ENCODE data around the gene TBC1D24. TPM values are rescaled to one million over a fixed set of nuclear protein-coding genes. Genes with fewer than 3 reads are reported as not detected.

TBC1D24 gene
- total RNA-seq, 1 experiment from 2014 or later = 16.5 TPM

DNA sequence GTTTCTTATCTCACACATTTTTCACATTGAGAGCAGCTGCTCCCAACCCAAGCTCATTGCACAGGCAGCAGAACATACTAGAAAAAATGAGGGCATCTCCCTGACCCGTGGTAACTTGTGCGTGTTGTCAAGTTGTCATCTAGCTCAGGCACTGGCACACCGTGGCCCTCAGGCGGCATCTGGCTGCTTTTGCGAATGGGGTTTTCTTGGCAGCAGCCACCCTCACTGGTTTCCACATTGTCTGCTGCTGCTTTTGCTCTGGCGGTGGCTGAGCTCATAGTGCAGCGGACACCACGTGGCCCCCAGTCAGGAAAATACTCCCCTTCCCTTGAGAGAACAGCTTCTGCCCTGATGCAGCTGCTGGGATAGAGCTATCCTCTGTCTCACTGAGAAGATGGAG, 24.4 kb upstream of the TBC1D24 start:
- no peak for DNase-seq (ENCODE audit: low spot score)

DNA sequence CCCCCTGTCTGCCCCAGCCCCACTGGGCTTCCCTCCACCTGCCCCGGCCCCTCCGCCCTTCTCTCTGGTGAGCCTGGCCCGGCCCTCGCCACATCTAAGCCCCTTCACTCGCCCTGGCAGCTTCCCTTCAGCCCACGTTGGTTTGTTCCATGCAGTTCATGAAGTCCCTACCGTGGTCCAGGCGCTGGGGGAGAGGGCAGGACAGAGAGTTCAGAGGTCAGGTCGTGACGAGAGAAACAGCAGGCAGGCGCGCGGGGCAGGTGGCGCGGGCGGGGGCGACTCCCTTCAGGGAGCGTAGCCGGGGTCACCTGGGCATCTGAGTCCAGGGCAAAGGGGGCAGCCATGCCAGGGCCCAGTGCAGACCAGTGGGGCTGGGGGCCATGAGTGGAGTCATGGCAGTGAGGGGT, 23.9 kb upstream of the TBC1D24 start:
- DNase-seq (ENCODE audit: low spot score) = no peak

GRCh38 chr16:2451851-2452320, 23.0 kb upstream of the TBC1D24 start:
- DNase-seq (ENCODE audit: low spot score) = no peak

- no peak for DNase-seq (ENCODE audit: low spot score)
These were observed 22.3 kb upstream of the TBC1D24 start for GRCh38 chr16:2452650-2453049.

DNA sequence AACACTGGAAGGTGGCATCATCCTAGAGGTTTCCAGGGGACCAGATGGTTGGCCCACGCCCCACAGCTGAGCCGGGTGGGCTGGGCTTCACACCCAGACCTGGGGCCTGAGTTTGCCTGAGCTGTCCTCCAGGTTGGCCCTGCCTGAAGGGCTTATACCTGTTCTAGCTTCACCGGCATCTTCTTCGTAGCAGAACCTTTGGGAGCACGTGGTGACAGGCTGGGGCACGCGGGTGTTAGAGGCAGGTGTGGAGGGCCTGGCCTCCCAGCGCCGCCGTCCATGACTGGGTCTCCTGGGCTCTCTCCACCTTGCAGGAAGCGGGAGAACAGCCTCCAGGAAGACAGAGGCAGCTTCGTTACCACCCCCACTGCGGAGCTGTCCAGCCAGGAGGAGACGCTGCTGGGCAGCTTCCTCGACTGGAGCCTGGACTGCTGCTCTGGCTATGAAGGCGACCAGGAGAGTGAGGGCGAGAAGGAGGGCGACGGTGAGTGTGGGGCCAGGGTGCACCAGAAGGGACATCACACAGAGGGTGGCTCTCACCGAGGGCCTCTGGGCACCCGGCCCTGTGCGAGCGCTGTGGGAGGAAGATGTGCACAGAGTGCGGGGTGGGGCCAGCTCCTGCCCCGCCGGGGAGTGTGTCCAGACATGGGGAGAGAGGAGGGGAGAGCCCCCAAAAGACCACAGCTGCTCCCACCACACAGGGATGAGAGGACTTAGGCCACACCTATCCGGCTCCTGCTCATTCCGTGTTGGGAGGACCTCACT, 19.7 kb upstream of the TBC1D24 start:
- no peak for DNase-seq (ENCODE audit: low spot score)

DNA sequence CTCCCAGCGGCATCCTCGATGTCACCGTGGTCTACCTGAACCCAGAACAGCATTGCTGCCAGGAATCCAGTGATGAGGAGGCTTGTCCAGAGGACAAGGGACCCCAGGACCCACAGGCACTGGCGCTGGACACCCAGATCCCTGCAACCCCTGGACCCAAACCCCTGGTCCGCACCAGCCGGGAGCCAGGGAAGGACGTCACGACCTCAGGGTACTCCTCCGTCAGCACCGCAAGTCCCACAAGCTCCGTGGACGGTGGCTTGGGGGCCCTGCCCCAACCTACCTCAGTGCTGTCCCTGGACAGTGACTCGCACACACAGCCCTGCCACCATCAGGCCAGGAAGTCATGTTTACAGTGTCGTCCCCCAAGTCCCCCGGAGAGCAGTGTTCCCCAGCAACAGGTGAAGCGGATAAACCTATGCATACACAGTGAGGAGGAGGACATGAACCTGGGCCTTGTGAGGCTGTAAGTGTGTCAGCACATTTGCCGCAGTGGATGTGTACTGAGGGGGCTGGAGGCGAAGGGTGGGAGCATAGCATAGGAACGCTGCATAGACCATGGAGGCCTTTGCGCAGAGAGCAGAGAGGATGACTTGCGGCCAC, 18.3 kb upstream of the TBC1D24 start:
- no peak for DNase-seq (ENCODE audit: low spot score)

DNA sequence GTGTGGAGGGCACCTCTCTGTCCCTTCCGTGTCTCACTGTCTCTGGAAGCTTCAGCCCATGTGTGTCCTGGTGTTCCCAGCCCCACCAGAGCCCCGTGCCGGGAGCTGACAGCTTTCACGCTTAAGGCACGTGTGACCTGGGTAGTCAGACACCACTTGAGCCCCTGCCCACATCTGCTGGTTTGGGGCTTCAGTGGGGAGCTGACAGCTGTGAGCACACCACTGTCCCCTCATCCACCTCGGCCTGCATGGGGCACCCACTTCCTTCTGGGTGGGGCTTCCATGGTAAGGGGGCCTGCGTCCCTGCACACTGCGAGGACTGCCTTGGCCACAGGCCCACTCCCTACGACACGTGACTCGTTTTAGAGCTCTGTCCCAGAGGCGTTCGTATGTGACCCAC, 17.7 kb upstream of the TBC1D24 start:
- no peak for DNase-seq (ENCODE audit: low spot score)

DNA sequence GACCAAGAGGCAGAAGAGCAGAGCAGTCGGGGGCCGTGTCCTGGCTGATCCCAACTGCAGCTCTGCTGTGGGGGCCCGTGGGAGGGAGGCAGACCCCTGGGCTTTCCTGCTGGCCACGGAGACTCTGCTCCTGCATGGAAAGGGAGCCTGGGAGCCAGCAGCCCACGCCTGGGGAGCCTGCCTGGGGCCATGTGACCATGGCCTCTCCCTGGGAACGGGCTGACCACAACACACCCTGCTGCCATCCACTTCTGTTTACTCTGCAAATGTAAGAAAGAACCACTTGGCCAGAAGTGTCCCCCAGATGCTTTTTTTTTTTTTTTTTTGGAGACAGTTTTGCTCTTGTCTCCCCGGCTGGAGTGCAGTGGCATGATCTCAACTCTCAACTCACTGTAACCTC, 17.0 kb upstream of the TBC1D24 start:
- DNase-seq (ENCODE audit: low spot score) = no peak

GRCh38 chr16:2458887-2459646, 15.9 kb upstream of the TBC1D24 start:
- peak; percentile 31 for DNase-seq (ENCODE audit: low spot score)

- DNase-seq (ENCODE audit: low spot score) = peak; percentile 96
These were observed 15.1 kb upstream of the TBC1D24 start, which contains the start of gene TEDC2 for GRCh38 chr16:2459647-2460390. TSS of gene TEDC2 (plus strand) at chr16:2460109. CDS start at chr16:2460145, 36 bp downstream.

DNA sequence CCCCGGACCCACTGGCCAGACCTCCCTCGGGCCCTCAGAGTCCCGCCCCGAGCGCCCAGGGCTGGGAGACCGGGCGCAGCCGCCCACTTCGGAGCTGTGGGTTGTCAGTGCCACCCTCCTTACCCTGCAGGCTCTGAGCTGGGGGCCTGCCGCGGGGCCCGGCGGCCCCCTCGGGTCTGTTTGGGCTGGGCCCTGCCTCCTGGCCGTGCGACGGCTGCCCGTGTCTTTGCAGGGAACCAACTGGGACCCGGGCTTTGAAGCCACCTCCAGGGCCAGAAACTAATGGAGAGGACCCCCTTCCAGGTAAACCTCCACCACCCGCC, 14.6 kb upstream of the TBC1D24 start:
- DNase-seq (ENCODE audit: low spot score) = no peak

- no peak for DNase-seq (ENCODE audit: low spot score)
These were observed 14.0 kb upstream of the TBC1D24 start for GRCh38 chr16:2460916-2461315.

DNA sequence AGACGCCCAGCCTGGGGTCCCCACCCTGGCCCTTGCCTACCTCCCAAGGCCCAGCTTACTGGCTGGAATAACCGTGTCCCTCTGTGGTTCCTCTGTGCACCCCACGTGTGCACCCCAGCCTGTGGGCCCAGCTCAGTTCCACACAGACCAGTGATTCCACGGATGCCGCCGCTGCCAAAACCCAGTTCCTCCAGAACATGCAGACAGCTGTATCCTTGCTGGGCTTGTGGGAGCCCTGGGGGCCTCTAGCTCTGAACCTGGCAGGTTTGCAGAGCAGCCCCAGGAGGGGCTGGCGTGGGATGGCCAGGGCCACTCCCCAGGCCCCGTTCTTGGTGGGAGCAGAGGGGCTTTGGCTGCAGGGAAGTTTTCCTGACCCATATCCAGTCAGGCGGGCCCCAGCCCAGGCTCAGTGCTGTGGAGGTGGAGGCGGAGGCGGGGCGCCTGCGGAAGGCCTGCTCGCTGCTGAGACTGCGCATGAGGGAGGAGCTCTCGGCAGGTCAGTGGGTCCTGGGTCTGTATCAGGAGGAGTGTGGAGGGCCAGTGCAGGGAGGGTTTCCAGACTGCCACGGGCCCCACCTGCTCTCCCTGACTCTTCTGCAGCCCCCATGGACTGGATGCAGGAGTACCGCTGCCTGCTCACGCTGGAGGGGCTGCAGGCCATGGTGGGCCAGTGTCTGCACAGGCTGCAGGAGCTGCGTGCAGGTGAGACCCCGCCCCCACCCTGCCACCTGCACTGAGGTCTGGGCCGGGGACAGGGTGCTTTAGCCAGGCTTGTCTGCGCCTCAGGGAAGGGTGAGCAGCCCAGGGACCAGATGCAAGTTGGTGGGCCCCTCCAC, 12.7 kb upstream of the TBC1D24 start:
- DNase-seq (ENCODE audit: low spot score) = no peak

GRCh38 chr16:2464333-2464732, 10.6 kb upstream of the TBC1D24 start:
- DNase-seq (ENCODE audit: low spot score) = no peak

DNA sequence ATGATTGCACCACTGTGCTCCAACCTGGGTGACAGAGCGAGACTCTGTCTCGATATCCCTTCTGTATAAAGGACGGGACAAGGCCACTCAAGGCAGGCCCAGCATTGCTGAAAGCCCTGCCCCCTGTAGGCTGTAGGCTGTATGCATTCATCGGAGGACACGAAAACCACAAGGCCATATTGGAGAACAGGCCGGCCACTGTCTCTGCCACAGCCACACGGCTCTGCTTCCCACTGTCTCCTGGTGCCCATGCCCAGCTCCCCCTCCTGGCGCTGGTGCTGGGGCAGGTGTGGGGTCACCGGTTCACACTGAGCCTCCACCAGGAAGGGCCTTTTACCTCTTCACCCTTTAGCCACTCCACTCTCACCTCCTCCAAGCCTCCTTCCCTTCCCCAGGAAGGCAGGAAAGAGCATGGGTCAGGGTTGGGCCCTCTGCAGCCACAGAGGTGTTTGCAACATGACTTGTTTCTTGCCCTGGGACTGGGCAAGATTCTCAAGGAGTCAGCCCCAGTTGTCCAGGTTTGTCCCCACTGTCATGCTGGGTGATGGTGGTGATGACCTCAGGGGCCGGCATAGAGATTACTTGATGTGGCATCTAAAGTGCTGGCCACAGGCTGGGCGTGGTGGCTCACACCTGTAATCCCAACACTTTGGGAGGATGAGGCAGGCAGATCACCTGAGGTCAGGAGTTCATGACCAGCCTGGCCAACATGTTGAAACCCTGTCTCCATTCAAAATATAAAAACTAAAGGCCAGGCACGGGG, 9.1 kb upstream of the TBC1D24 start:
- no peak for DNase-seq (ENCODE audit: low spot score)

- no peak for DNase-seq (ENCODE audit: low spot score)
These were observed 8.0 kb upstream of the TBC1D24 start for GRCh38 chr16:2466667-2467527.

DNA sequence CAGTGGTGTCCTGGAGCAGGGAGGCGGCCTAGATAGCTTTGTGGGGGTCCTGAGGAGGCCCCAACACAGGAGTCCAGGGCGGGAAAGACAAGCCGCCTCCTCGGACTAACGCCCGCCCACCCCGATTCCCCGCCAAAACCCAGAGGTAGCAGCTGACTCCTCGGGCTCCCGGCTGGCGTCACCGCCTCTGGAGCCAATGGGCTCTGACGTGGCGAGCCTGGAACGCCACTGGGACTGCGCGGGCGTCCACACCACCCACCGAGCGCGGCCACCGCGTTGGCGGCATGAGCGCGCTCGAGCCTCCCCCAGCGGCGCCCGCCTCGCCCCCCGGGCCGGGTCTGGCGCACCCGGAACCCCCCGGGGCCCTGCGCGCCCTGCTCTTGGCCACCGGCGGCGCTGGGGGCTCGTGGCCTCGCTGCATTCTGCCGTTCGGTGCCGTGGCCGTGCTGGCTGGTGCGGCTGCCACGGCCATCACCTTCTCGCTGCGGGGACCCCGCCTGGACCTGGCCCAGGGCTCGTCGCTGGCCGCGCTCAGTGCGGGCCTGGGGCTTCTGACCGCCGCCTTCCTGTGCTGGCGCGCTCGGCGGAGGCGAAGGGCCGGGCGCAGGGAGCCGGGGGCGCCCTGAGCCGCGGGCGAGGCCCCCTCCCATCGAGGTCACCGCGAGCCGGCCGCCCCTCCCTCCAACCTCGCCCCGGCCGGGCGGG, 7.2 kb upstream of the TBC1D24 start:
- DNase-seq (ENCODE audit: low spot score) = peak; percentile 41

- DNase-seq (ENCODE audit: low spot score) = no peak
These were observed 6.6 kb upstream of the TBC1D24 start for GRCh38 chr16:2468233-2468724.

Data from HT-29 (cell line).